B cell (primary cell): ENCODE measurements around the gene WDR38. TPM values are rescaled to one million over a fixed set of nuclear protein-coding genes. Genes with fewer than 3 reads are reported as not detected.

ENCODE experiments used
- ATAC-seq: fragments of 200-7000 bp; cut with Tn5 transposase; one replicate; pipeline ENCODE4 v1.10.0; 2021; ENCODE audit warnings: low read depth, mild to moderate bottlenecking, moderate number of reproducible peaks, moderate library complexity
- CTCF ChIA-PET: fragments of 350-600 bp; sonication (Branson Sonifier 250); formaldehyde crosslinking; loops from one replicate; lab custom pipeline; 2021; ENCODE audit warnings: antibody characterized with exemption, inconsistent platforms; lab: Charles Lee
- POLR2A ChIA-PET: fragments of 350-600 bp; sonication (Branson Sonifier 250); formaldehyde crosslinking; loops from one replicate; lab custom pipeline; 2021; ENCODE audit warnings: antibody characterized with exemption; lab: Charles Lee
- DNase-seq: peaks from one replicate; pipeline ENCODE4 v3.0.0; 2013
- H2AFZ ChIP-seq: 2 replicates; pipeline ENCODE4 v1.6.1; 2012; ENCODE audit warnings: mild to moderate bottlenecking, low read depth, low read length; ENCODE audit not compliant: insufficient read depth, poor library complexity, severe bottlenecking
- H3K27ac ChIP-seq, 2 donors: 1 replicate in 1 of 2; 2 replicates in 1 of 2; pipeline ENCODE4 v1.5.1; 2012 to 2013; ENCODE audit warnings: low read length in 2 of 2, mild to moderate bottlenecking in 2 of 2, moderate library complexity in 1 of 2
- H3K27me3 ChIP-seq, 4 experiments: fragments of 200-600 bp in 1 of 4; sonication (generic) in 1 of 4; replicated peaks in 1 of 4; 1 replicate in 2 of 4; 2 replicates in 2 of 4; pipeline versions ENCODE4 v1.6.1 to v1.7.0; 2013 to 2016; ENCODE audit warnings: low read length in 3 of 4, mild to moderate bottlenecking in 2 of 4, mixed read lengths in 1 of 4, moderate library complexity in 1 of 4; ENCODE audit not compliant: insufficient read depth in 4 of 4, control insufficient read depth in 3 of 4; ENCODE audit errors: control extremely low read depth in 1 of 4
- H3K36me3 ChIP-seq, 2 experiments: replicated peaks in 1 of 2; 1 replicate in 1 of 2; 2 replicates in 1 of 2; pipeline versions ENCODE4 v1.6.1 to v1.7.1; 2013; ENCODE audit warnings: low read length in 1 of 2; ENCODE audit not compliant: insufficient read depth in 2 of 2, control insufficient read depth in 1 of 2; ENCODE audit errors: control extremely low read depth in 1 of 2, extremely low read depth in 1 of 2
- H3K4me1 ChIP-seq, 2 donors: fragments of 200-600 bp in 1 of 2; sonication (generic) in 1 of 2; 1 replicate in 1 of 2; 2 replicates in 1 of 2; pipeline versions ENCODE4 v1.5.1 to v1.6.1; 2013 to 2017; ENCODE audit warnings: low read length in 2 of 2; ENCODE audit not compliant: control insufficient read depth in 2 of 2, insufficient read depth in 2 of 2
- H3K4me2 ChIP-seq: replicated peaks from 2 replicates; pipeline ENCODE3; 2012; ENCODE audit warnings: mild to moderate bottlenecking, low read depth, low read length; ENCODE audit not compliant: poor library complexity, severe bottlenecking
- H3K4me3 ChIP-seq, 5 experiments: fragments of 200-600 bp in 1 of 5; sonication (generic) in 1 of 5; 1 replicate in 3 of 5; 2 replicates in 2 of 5; pipeline versions ENCODE4 v1.5.1 to v1.7.0; 2011 to 2016; ENCODE audit warnings: low read length in 4 of 5, mild to moderate bottlenecking in 4 of 5, low read depth in 2 of 5, control low read depth in 1 of 5, moderate library complexity in 1 of 5; ENCODE audit not compliant: insufficient read depth in 1 of 5; ENCODE audit errors: control extremely low read depth in 1 of 5, extremely low read depth in 1 of 5
- H3K79me2 ChIP-seq: fragments of 200-600 bp; sonication (generic); one replicate; pipeline ENCODE4 v1.6.0; 2016; ENCODE audit warnings: low read length; ENCODE audit not compliant: control insufficient read depth, insufficient read depth
- H3K9ac ChIP-seq: fragments of 200-600 bp; sonication (generic); 2 replicates; pipeline ENCODE4 v1.6.1; 2017; ENCODE audit warnings: mild to moderate bottlenecking, low read length, moderate library complexity
- H3K9me3 ChIP-seq, 3 donors: one replicate each; pipeline versions ENCODE4 v1.6.1 to v1.7.1; 2013; ENCODE audit warnings: low read length in 2 of 3; ENCODE audit not compliant: control insufficient read depth in 2 of 3, insufficient read depth in 1 of 3; ENCODE audit errors: control extremely low read depth in 1 of 3
- H4K20me1 ChIP-seq: 2 replicates; pipeline ENCODE4 v1.6.0; 2012; ENCODE audit warnings: mild to moderate bottlenecking, low read length; ENCODE audit not compliant: insufficient read depth, control insufficient read depth, poor library complexity, severe bottlenecking
- H3K27ac Mint-ChIP-seq: one replicate; pipeline ENCODE4 v1.8.0; 2021; ENCODE audit warnings: mixed read lengths
- H3K27me3 Mint-ChIP-seq: one replicate; pipeline ENCODE4 v1.8.0; 2021; ENCODE audit warnings: mixed read lengths
- H3K4me1 Mint-ChIP-seq: one replicate; pipeline ENCODE4 v1.8.0; 2021; ENCODE audit warnings: mixed read lengths
- H3K4me3 Mint-ChIP-seq: one replicate; pipeline ENCODE4 v1.8.0; 2021; ENCODE audit warnings: mixed read lengths
- H3K9me3 Mint-ChIP-seq: one replicate; pipeline ENCODE4 v1.8.0; 2022; ENCODE audit warnings: mixed read lengths; ENCODE audit not compliant: insufficient read depth
- EZH2 ChIP-seq: IDR thresholded peaks from 2 replicates; pipeline ENCODE4 v1.6.1; 2012; ENCODE audit warnings: borderline replicate concordance, low read depth, mild to moderate bottlenecking, moderate library complexity, low read length; ENCODE audit not compliant: insufficient read depth, poor library complexity, severe bottlenecking
- WGBS: methylation state at CpG from one replicate; pipeline ENCODE4 v1.1.5; 2013; ENCODE audit warnings: missing lambda C conversion rate; ENCODE audit not compliant: insufficient coverage; 5-methylcytosine and 5-hydroxymethylcytosine counted together
- intact Hi-C: fragments of 100-400 bp; cut with micrococcal nuclease; formaldehyde crosslinking; loops from one replicate; pipeline ENCODE4 v1.10.0; 2022
- polyA plus RNA-seq: library from polyadenylated mRNA; depleted of rRNA; stranded (reverse); fragments of >200 nt; gene quantifications from 2 replicates; pipeline ENCODE4 v1.2.3, GENCODE V29; 2012
- total RNA-seq, 2 donors: library from RNA; stranded (reverse); fragments of 120-200 nt in 1 of 2; gene quantifications; 1 replicate in 1 of 2; 2 replicates in 1 of 2; pipeline versions ENCODE4 v1.2.3 to v1.2.4, GENCODE V29; 2013 to 2022
- TF ChIP-seq, protein P1 (sequence below): fragments of 200-600 bp; IDR thresholded peaks from one replicate; pipeline ENCODE4 v1.8.0; 2022; ENCODE audit warnings: antibody characterized with exemption, mild to moderate bottlenecking

WDR38 gene
- total and polyA plus RNA-seq, 2 donors (not counting 1 experiment from before 2014, with no cell fraction given) = not detected

DNA sequence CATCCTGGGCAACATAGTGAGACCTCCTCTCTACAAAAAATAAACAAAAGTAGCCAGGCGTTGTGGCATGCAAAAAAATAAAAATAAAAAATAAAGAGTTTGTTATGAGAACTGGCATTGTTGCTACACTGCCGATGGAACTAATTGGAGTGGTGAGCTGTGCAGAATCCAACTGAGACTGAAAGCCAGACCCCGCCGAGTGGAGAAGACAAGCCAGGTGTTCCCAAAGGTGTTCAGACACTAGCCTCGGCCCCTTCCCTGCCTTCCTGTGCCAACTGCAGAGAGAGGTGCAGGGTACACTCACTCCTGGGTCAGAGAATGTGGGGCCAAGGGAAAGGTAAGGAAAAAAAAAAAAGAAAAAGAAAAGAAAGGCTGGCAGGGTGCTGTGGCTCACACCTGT is 37.7 kb upstream of the WDR38 start:
- CTCF ChIA-PET = no interaction called here
- no peaks in the 10 kb centered on the region for H3K79me2 ChIP-seq
- no peak overlapping the region for H3K4me2 ChIP-seq
- no peaks in the 10 kb centered on the region for H3K9me3 ChIP-seq
- intact Hi-C loops = no loop called here
- H3K36me3 ChIP-seq = no peaks in the 10 kb centered on the region
- H3K4me3 ChIP-seq = no peak overlapping the region
- TF ChIP-seq EZH2 = no peak
- TF ChIP-seq, protein P1, sequence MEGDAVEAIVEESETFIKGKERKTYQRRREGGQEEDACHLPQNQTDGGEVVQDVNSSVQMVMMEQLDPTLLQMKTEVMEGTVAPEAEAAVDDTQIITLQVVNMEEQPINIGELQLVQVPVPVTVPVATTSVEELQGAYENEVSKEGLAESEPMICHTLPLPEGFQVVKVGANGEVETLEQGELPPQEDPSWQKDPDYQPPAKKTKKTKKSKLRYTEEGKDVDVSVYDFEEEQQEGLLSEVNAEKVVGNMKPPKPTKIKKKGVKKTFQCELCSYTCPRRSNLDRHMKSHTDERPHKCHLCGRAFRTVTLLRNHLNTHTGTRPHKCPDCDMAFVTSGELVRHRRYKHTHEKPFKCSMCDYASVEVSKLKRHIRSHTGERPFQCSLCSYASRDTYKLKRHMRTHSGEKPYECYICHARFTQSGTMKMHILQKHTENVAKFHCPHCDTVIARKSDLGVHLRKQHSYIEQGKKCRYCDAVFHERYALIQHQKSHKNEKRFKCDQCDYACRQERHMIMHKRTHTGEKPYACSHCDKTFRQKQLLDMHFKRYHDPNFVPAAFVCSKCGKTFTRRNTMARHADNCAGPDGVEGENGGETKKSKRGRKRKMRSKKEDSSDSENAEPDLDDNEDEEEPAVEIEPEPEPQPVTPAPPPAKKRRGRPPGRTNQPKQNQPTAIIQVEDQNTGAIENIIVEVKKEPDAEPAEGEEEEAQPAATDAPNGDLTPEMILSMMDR = no peak
- no peaks in the 10 kb centered on the region for H3K27me3 ChIP-seq
- Mint-ChIP-seq H3K9me3 (no peaks in the 10 kb centered on the region), H3K27me3 (no peaks in the 10 kb centered on the region), H3K4me3 (no peak overlapping the region), H3K27ac (no peak overlapping the region), H3K4me1 (no peaks in the 10 kb centered on the region)
- no peak overlapping the region for H3K9ac ChIP-seq
- POLR2A ChIA-PET = no interaction called here
- WGBS = 92% methylated on average over 4 of the region's 5 CpGs
- no peak overlapping the region for H3K27ac ChIP-seq
- ATAC-seq (no peak), DNase-seq (no peak)
- no peak overlapping the region for H2AFZ ChIP-seq
- H4K20me1 ChIP-seq = no peaks in the 10 kb centered on the region
- no peaks in the 10 kb centered on the region for H3K4me1 ChIP-seq

DNA sequence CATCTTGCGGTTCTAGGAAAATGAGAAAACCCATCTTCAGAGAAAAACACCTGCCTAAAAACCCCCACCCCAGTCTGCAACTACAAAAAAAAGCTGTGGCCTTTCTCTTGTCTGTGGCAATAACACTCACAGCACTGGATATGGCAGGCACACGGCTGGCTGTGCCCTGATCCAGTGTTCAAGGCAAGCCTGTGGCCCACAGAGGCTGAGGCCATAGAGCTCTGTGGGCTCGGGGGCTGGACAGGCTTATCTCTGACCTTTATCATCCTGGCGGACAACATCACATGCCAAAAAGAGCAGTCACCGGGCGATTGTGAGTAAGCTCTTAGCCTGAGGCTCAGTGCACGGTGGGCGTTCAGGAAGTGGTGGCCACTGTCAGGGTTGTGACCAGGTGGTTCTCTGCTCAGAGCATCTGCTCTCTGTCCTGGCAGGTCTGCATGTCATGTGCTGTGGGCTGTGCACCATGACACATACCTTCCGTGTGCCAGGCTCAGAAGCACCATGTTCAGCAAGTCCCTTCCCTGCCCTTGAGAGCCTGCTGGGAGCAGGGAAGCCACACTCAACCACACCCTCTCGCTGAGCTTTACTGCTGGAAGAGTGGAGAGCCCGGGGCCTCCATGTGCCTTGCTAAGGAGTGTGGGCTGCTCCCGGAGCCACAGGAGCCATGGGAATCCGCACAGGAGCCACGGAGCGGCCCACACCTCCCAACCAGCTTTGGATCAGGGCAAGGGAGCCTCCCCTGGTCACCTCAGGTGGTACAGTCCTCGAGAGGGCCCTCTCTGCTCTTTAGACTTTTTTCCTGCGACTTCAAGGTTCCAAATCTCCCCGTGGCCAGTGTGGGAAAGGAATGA is 34.6 kb upstream of the WDR38 start:
- no peak overlapping the region for H3K4me3 Mint-ChIP-seq
- DNase-seq = no peak
- Histone ChIP-seq H3K9ac (no peak overlapping the region), H3K27ac (no peak overlapping the region), H4K20me1 (no peaks in the 10 kb centered on the region), H3K4me1 (no peaks in the 10 kb centered on the region), H3K36me3 (no peaks in the 10 kb centered on the region), H2AFZ (no peak overlapping the region), H3K9me3 (no peaks in the 10 kb centered on the region), H3K4me3 (no peak overlapping the region), H3K27me3 (no peaks in the 10 kb centered on the region), H3K79me2 (no peaks in the 10 kb centered on the region), H3K4me2 (no peak overlapping the region)
- H3K4me1 Mint-ChIP-seq = no peaks in the 10 kb centered on the region
- 80% methylated on average over 15 of the region's 18 CpGs for WGBS
- ChIA-PET CTCF (no interaction called here), POLR2A (no interaction called here)
- H3K27ac Mint-ChIP-seq = no peak overlapping the region
- no peaks in the 10 kb centered on the region for H3K27me3 Mint-ChIP-seq
- ATAC-seq = no peak
- no peaks in the 10 kb centered on the region for H3K9me3 Mint-ChIP-seq
- intact Hi-C loops = no loop called here
- TF ChIP-seq EZH2 = no peak
